HUDEP-2 (cell line): ENCODE results near the gene CCDC28A.
"Not testable (repeated sequence)": the region's sequence is repeated elsewhere in the genome, so short reads cannot be mapped to it uniquely, and the experiment has no call there.

Experiments used
- DNase-seq, 76 experiments: peaks; one replicate each; lab custom pipeline; 2025; ENCODE audit not compliant: unreplicated experiment in 76 of 76; lab: John Stamatoyannopoulos, UW

The CCDC28A gene

GRCh38 chr6:138773177-138774091, at the start of gene CCDC28A:
TSS of gene CCDC28A (plus strand) at chr6:138773769. CDS start at chr6:138776121, 2,352 bp downstream.
- DNase-seq = peak; percentile 35 to 99 (median 93)

GRCh38 chr6:138724015-138724414, 49.6 kb upstream of the CCDC28A start:
- no peak for DNase-seq

DNA sequence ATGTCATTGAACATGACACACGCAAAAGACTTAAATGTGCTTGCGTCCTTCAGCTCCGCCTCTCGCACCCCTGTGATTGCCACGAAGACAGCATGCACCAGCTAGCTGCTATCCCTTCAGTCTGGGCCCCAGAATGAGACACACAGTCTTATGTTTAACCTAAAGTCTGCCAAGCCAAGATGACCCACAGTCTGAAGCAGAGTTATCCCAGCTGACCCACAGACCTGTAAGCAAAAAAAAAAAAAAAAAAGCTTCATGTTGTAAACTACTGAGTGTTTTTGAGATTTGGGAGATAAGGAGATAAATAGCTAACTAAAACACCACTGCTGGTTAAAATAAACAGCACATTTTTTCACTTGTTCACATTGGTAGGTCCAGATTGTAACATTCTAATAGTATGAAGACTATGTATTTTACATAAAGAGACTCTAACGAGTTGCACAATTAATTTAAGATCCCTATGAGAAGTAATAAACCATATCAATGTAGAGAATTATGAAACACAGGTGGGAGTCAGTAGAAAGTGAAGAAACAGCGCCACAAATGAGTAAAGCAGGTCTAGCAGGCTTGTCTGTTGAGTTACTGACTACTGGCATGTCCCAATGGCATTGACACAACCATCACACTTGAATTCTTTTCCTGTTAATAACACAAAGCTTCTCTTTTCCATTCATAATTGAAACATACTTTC, 47.4 kb upstream of the CCDC28A start:
- DNase-seq = no peak

DNA sequence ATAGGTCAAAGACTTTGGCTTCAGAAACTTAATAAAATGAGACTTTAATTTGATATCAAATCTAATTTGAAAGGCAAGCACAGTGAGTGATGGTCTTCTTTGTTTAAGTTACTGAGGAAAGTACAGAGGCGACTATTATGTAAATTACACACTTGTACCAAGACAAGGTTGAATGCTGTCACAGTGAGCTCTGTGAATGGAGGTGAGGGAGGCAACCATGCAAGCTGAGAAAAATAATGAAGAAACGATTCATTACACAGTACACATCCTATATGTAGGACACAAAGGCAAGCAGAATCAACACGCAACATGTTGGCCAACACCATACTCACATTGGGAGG, 46.8 kb upstream of the CCDC28A start:
- DNase-seq = no peak

DNA sequence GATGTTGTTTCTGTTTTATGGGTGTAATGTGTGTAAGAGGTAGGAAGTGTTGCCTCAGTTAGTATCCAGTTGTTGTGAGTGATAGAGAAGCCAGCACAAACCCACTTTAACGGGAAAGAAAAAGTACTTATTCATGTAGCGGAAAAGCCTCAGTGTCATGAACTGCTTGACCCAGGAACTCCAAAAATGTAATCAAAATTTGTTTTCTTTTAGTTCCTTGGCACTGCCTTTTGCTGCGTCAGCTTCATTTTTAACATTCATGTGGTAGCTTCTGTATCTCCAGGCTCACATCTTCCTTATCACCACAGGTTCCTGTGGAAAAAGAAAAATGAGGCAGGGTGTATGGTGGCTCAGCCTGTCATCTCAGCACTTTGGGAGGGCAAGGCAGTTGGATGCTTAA, 46.4 kb upstream of the CCDC28A start:
- no peak for DNase-seq

DNA sequence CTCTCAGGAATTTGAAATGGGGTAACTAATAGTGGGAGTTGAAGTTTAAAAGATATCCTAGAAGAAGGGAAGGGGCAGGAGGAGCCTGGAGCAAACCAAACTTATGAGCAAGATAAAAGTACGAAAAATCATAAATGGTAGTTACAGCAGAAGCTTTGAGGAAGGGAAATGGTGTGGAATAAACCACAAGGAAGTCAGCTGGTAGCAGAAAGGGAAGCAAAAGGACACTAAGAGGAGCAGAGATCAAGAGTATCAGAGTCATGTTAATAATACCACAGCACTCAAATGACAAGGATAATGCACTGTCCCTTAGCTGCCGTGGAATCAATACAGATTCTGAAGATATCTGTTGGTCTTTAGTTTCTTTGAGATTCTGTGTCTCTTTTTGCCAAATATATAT, 44.9 kb upstream of the CCDC28A start:
- no peak for DNase-seq

GRCh38 chr6:138730037-138730436, 43.5 kb upstream of the CCDC28A start:
- not testable (repeated sequence) for DNase-seq

DNA sequence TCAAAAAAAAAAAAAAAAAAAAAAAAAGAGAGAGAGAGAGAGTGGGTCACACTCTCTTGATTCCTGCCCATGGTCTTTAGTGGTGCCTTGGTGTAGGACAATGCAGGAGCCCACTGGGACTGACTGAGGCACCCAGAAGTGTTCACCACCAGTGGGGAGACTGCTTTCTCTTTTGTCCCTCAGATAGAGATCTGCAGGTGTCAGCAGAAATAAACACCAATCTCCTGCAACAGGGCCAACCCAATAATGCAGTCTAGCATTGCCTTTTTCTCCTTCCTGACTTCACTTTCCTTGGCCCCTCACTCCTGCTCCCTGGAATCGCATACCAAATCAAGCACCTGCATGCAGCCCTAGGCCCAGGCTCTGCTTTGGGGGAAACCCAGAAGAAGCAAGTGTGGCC, 39.0 kb upstream of the CCDC28A start:
- DNase-seq = no peak

- no peak for DNase-seq
Measured at GRCh38 chr6:138736640-138737039, 36.9 kb upstream of the CCDC28A start.

DNA sequence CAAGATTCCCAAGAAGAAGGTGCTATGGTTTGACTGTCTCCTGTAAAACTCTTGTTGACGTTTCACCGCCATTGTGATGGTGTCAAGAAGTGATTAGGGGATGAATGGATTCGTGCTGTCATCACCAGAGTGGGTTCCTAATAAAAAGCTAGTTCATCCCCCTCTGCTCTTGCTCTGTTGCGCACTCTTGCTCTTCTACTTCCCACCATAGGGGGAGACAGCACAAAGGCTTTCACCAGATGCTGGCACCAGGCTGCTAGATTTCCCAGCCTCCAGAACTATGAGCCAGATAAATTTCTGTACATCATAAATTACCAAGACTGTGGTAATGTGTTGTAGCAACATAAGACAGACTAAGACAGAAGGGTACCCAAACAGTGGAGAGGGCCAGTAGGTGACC, 21.6 kb upstream of the CCDC28A start:
- no peak for DNase-seq

GRCh38 chr6:138757136-138757535, 16.4 kb upstream of the CCDC28A start:
- DNase-seq = no peak

DNA sequence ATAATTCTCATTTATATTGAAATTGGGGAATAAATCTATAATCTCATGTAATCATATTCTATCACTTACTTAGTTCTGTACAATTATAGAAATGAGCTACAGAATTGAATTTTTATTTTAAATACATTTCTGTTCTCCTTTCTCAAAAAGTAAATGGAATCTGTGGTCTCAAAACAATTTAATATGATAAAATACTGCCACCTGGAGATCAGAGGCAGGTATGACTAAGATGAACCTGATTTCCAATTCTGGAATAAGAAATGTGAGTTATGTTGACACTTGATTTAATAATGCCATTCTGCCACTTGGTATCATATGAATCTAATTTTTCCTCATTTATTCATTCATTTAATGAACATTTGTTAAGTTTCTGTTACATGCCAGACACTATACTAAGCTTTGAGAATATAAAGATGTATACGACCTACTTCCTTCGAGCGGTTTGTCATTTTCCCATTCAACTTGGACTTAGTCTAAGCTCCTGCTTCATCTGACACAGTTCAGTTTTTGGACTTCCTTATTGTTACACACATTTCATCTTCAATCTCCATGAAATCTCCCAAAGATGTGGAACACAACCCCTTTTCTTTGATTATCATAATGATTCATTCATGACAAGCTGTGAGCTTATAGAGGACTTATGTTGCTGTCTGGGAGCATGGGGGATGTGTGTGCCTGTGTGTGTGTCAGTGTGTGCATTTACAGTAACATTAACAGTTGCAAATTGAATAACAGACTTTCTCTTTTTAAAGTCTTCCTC, 7.5 kb upstream of the CCDC28A start:
- DNase-seq = peak in 12 of 76 experiments; percentile 4 to 31 (median 22)

DNA sequence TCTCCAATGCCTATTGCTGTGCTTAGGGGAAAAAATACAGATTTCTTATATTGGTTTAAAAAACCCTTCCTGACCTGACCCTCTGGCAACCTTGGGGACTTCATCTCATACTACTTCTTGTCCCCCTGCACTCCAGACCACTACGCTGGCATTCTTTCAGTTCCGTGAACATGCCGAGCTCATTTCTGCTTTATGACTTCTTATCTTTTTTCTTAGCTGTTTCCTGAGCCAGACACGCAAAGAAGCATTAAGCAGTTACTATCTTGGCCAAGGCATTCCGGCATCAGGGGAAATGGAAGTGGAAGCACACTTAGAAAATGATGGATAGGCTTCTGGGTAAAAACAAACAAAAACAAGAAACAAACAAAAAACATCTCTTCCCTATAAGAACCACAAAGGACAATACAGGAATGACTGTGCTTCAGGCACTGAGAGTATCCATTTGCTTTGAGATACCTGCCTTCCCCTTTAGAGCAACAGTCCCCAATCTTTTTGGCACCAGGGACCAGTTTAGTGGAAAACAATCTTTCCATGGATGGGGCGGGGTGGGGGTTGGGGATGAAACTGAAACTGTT, 4.4 kb upstream of the CCDC28A start:
- DNase-seq = peak in 1 of 76 experiments; percentile 2

- no peak for DNase-seq
Measured at GRCh38 chr6:138772596-138773176, 883 bp upstream of the CCDC28A start.

GRCh38 chr6:138774370-138774769, 801 bp downstream of the CCDC28A start:
- DNase-seq = no peak

DNA sequence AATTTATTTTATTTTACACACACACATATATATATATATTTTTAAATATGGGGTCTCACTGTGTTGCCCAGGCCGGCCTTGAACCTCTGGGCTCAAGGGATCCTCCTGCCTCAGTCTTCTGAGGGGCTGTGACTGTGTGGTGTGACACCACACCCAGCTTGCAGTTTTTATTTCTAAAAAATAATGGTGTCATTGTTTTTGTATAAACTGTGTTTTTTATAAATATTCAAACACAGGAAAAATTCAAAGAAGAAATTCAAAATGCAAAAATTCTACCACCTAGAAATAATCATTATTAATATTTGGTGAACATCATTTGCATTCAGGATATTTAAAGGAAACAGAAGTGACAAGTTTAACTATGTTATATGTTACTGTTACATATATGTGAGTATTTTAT, 3.1 kb downstream of the CCDC28A start:
- DNase-seq = no peak

GRCh38 chr6:138778331-138778730, 4.8 kb downstream of the CCDC28A start:
- no peak for DNase-seq

GRCh38 chr6:138782243-138782642, 8.7 kb downstream of the CCDC28A start:
- no peak for DNase-seq

DNA sequence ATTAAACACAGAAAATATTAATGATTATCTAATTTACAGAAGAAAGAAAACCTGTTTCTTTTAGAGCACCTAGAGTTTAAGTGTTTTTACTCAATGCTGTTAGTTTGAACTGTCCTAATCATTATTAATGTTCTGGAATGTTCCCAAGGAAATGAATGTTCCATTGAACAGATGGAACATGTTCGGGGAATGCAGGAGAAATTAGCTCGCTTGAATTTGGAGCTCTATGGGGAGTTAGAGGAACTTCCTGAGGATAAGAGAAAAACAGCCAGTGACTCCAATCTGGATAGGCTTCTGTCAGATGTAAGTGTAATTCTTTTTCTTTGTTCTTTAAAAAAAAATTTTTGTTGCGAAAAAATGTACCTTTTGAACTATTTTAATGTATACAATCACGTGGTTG, 11.5 kb downstream of the CCDC28A start:
- no peak for DNase-seq

DNA sequence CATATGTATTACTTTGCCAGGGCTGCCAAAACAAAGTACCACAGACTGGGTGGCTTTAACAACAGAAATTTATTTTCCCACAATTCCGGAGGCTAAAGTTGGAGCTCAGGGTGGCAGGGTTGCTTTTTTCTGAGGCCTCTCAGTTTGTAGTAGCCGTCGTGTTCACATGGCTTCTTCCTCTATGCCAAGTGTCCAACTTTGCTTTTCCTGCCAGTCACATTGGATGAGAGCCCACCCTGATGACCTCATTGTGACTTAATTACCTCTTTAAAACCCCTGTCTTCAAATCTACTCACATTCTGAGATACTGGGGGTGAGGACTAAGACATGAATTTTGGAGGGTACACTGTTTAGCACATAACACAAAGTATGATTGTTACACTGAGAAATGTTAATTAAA, 12.4 kb downstream of the CCDC28A start:
- DNase-seq = no peak

GRCh38 chr6:138787138-138787537, 13.6 kb downstream of the CCDC28A start:
- DNase-seq = no peak
